Activated CD8-positive, alpha-beta T cell treated with anti-CD3 and anti-CD28 coated beads, Interleukin-2, amount 10 ng/mL, durations not matched to agents 7 days and 5 days (primary cell): ENCODE measurements around the gene EXOC6B. TPM values are rescaled to one million over a fixed set of nuclear protein-coding genes. Genes with fewer than 3 reads are reported as not detected.

ENCODE experiments used
- ATAC-seq: fragments of 150-1000 bp; cut with Tn5 transposase; one replicate; pipeline ENCODE4 v1.10.0; 2021; ENCODE audit warnings: moderate library complexity
- CTCF ChIA-PET: fragments of 350-600 bp; sonication (Branson Sonifier 250); formaldehyde crosslinking; loops from one replicate; lab custom pipeline; 2021; ENCODE audit warnings: antibody characterized with exemption; lab: Charles Lee
- POLR2A ChIA-PET: fragments of 350-600 bp; sonication (Branson Sonifier 250); formaldehyde crosslinking; loops from one replicate; lab custom pipeline; 2021; ENCODE audit warnings: antibody characterized with exemption; lab: Charles Lee
- DNase-seq: peaks from one replicate; pipeline ENCODE4 v3.0.0-alpha.2; 2020
- H3K27ac Mint-ChIP-seq: one replicate; pipeline ENCODE4 v1.8.0; 2021; ENCODE audit warnings: mild to moderate bottlenecking, mixed read lengths
- H3K27me3 Mint-ChIP-seq: one replicate; pipeline ENCODE4 v1.8.0; 2021; ENCODE audit warnings: low read depth, mixed read lengths
- H3K36me3 Mint-ChIP-seq: one replicate; pipeline ENCODE4 v1.8.0; 2021; ENCODE audit warnings: low read depth, mixed read lengths
- H3K4me1 Mint-ChIP-seq: one replicate; pipeline ENCODE4 v1.8.0; 2021; ENCODE audit warnings: low read depth, mixed read lengths
- H3K4me3 Mint-ChIP-seq: one replicate; pipeline ENCODE4 v1.8.0; 2021; ENCODE audit warnings: mild to moderate bottlenecking, mixed read lengths
- H3K9me3 Mint-ChIP-seq: one replicate; pipeline ENCODE4 v1.8.0; 2022; ENCODE audit warnings: mixed read lengths; ENCODE audit not compliant: insufficient read depth
- total RNA-seq, 2 experiments: library from RNA; stranded (reverse); gene quantifications; one replicate each; pipeline ENCODE4 v1.2.3, GENCODE V29; 2021

EXOC6B gene
- total RNA-seq, 2 experiments from 2014 or later, result 17.8 to 18.8 TPM

GRCh38 chr2:72155151-72155550, 670.7 kb downstream of the EXOC6B start:
- Mint-ChIP-seq H3K4me1 (peaks cover 3% of the 10 kb centered on the region), H3K27me3 (peaks cover 32% of the 10 kb centered on the region), H3K4me3 (no peak overlapping the region), H3K27ac (no peak overlapping the region), H3K36me3 (no peaks in the 10 kb centered on the region), H3K9me3 (no peaks in the 10 kb centered on the region)
- no peak for ATAC-seq
- ChIA-PET CTCF (interaction anchor here (1.2 kb wide), 1 partner anchor 609 kb away, joined by 4 read pairs; no protein-coding TSS in a partner anchor), POLR2A (no interaction called here)
- DNase-seq, result no peak

DNA sequence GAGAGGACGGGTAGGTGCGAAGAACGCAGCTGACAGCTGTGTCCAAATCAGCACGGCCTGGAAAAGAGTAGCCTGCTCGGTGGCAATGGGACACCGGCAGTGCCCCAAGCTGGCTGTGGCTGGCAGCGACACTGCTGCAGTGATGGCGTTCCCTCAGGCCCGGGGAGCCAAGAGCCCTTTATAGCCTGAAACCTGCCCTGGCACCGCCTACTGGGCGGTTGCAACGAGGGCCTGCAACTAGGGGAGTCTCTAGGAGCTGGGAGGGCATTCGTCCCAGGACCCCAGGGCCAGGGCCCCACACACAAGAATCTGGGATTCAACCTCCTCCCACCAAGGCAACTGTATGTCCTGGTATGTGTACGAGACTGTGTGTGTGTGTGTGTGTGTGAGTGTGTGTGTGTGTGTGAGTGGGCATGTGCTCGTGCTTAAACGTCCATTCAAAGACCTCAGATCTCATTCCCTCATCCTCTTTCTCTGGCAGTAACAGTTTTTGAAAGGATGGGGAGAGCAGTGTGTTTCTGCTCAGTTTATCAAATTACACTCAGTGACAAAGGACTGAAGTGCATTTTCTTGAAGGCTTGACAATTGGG, 671.4 kb downstream of the EXOC6B start:
- H3K27ac Mint-ChIP-seq, result no peak overlapping the region
- H3K4me1 Mint-ChIP-seq, result peaks cover 10% of the 10 kb centered on the region
- no peak overlapping the region for H3K4me3 Mint-ChIP-seq
- ChIA-PET CTCF (interaction anchor here (1.2 kb wide), 2 partner anchors 231 to 608 kb away, joined by 3 to 4 read pairs; no protein-coding TSS in a partner anchor), POLR2A (no interaction called here)
- DNase-seq, result no peak
- H3K9me3 Mint-ChIP-seq, result no peaks in the 10 kb centered on the region
- peaks cover 39% of the 10 kb centered on the region for H3K27me3 Mint-ChIP-seq
- ATAC-seq, result no peak
- H3K36me3 Mint-ChIP-seq, result no peaks in the 10 kb centered on the region

DNA sequence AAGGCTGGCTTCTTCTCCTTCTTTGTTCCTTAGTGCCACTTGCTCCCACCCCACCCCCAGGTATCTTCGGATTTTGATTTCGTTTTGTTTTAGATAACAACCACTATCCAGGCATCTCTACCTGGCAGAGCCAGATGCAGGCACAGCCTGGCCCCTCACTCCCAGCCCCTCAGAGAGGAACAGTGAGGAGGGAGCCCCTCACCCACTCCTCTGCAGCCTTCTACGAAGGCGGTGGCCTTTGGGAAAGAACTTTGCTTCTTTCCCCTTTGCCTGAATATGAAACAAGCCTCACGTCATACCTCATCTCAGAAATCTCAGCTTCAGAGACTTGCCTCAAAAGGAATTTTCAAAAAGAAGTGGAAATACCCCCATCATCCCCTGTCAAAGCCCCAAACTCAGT, 671.9 kb downstream of the EXOC6B start:
- ChIA-PET POLR2A (no interaction called here), CTCF (interaction anchor here (1.2 kb wide), 2 partner anchors 230 to 608 kb away, joined by 3 to 4 read pairs; no protein-coding TSS in a partner anchor)
- Mint-ChIP-seq H3K27ac (no peak overlapping the region), H3K9me3 (no peaks in the 10 kb centered on the region), H3K36me3 (no peaks in the 10 kb centered on the region), H3K4me1 (peaks cover 15% of the 10 kb centered on the region), H3K27me3 (peaks cover 45% of the 10 kb centered on the region), H3K4me3 (no peak overlapping the region)
- no peak for ATAC-seq
- no peak for DNase-seq

GRCh38 chr2:72153026-72153791, 672.6 kb downstream of the EXOC6B start:
- Mint-ChIP-seq H3K9me3 (no peaks in the 10 kb centered on the region), H3K27ac (no peak overlapping the region), H3K4me3 (no peak overlapping the region), H3K27me3 (peaks cover 48% of the 10 kb centered on the region), H3K36me3 (no peaks in the 10 kb centered on the region), H3K4me1 (peaks cover 18% of the 10 kb centered on the region)
- ATAC-seq (no peak), DNase-seq (no peak)
- ChIA-PET POLR2A (no interaction called here), CTCF (interaction anchor here (1.2 to 1.7 kb wide), 2 partner anchors 229 to 230 kb away, joined by 3 to 7 read pairs; no protein-coding TSS in a partner anchor)

DNA sequence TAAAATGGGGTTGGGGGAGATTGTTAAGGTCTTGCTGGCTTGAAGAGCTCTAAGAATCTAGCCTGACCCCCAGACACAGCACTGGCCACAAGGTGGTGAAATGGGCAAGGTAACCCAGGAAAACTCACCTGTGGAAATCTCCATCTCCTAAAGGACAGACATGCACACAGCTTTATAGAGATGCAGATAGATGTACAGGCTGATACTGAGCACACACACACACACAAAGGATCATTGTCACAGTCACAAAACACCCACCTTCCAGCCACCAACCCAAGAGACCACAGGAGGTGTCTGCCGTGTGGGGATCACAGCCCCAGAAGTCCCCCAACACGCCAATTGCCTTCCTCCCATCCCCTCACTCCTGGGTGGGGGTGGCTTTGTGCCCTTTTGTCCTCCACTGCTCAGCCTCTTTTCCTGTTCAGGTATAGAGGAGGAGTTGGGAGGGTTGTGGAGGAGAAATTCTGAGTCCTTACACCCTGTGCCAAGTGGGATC, 674.9 kb downstream of the EXOC6B start:
- H3K27ac Mint-ChIP-seq, result no peak overlapping the region
- ATAC-seq (no peak), DNase-seq (no peak)
- ChIA-PET CTCF (interaction anchor here (1.1 to 3.9 kb wide), 7 partner anchors 227 to 625 kb away, joined by 3 to 35 read pairs (median 5); no protein-coding TSS in a partner anchor), POLR2A (no interaction called here)
- H3K27me3 Mint-ChIP-seq, result peaks cover 58% of the 10 kb centered on the region
- H3K9me3 Mint-ChIP-seq, result no peaks in the 10 kb centered on the region
- H3K4me3 Mint-ChIP-seq, result no peak overlapping the region
- peaks cover 30% of the 10 kb centered on the region for H3K4me1 Mint-ChIP-seq
- H3K36me3 Mint-ChIP-seq, result peaks cover 7% of the 10 kb centered on the region

DNA sequence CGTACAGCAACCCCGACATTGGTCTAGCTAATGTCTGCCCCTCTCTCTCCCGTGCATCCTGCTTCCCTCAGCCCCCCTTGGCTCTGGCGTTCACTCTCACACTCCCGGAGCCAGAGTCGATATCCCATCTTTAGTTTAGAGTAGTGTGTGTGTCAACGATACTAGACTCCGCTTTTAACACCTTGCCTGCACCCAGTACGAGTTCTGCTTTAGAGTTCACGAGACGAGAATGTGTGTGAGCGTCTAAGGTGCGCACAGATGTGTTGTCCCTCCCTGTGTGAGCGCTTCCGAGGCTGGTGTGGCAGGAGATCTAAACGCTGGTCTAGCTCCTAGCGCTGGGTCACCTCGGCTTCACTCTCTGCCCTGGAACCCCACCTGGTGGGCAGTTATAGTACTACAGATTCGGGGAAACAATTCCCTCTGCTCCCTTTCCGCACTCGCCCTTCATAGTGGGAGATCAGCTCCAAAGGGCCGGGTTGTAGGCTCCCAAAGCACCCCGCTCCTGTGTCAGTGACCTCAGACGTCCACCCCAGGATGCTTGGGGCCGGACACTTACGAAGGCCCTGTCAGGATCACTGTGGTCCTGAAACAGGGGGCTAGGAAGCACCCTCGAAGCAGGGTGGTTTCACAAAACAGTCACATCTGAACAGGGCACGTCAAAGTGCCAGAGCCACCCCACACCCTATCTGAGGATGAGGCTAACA, 675.5 kb downstream of the EXOC6B start:
- ATAC-seq, result peak; percentile 63
- H3K27me3 Mint-ChIP-seq, result peaks cover 63% of the 10 kb centered on the region

GRCh38 chr2:72149556-72150156, 676.2 kb downstream of the EXOC6B start:
- peaks cover 67% of the 10 kb centered on the region for H3K27me3 Mint-ChIP-seq
- no peak for DNase-seq
- POLR2A ChIA-PET, result no interaction called here
- H3K4me3 Mint-ChIP-seq, result peak overlapping the region; percentile 29
- no peak overlapping the region for H3K27ac Mint-ChIP-seq
- no peaks in the 10 kb centered on the region for H3K9me3 Mint-ChIP-seq
- CTCF ChIA-PET, result interaction anchor here (0.6 to 3.9 kb wide), 12 partner anchors 10 to 850 kb away, joined by 3 to 35 read pairs (median 4); no protein-coding TSS in a partner anchor
- H3K4me1 Mint-ChIP-seq, result peaks cover 38% of the 10 kb centered on the region
- no peak for ATAC-seq
- peaks cover 7% of the 10 kb centered on the region for H3K36me3 Mint-ChIP-seq

More for the DNA sequence above, 675.5 kb downstream of the EXOC6B start:
- ChIA-PET CTCF (interaction anchor here (0.6 to 3.9 kb wide), 12 partner anchors 10 to 850 kb away, joined by 3 to 35 read pairs (median 4); no protein-coding TSS in a partner anchor), POLR2A (no interaction called here)
- Mint-ChIP-seq H3K4me1 (peaks cover 35% of the 10 kb centered on the region), H3K27ac (no peak overlapping the region), H3K36me3 (peaks cover 7% of the 10 kb centered on the region), H3K9me3 (no peaks in the 10 kb centered on the region), H3K4me3 (peak overlapping the region; percentile 29)
- peak; percentile 71 for DNase-seq

- Mint-ChIP-seq H3K4me3 (peak overlapping the region; percentile 35), H3K36me3 (peaks cover 7% of the 10 kb centered on the region), H3K27me3 (peaks cover 69% of the 10 kb centered on the region), H3K9me3 (no peaks in the 10 kb centered on the region), H3K4me1 (peaks cover 38% of the 10 kb centered on the region), H3K27ac (peak overlapping the region; percentile 37)
- POLR2A ChIA-PET, result no interaction called here
- peak; percentile 24 for ATAC-seq
- CTCF ChIA-PET, result interaction anchor here (1.3 to 3.9 kb wide), 2 partner anchors 199 to 225 kb away, joined by 5 to 35 read pairs; no protein-coding TSS in a partner anchor
- DNase-seq, result peak; percentile 35
Observed at GRCh38 chr2:72148837-72149555, 676.8 kb downstream of the EXOC6B start.

- ChIA-PET POLR2A (no interaction called here), CTCF (interaction anchor here (3.9 kb wide), 1 partner anchor 225 kb away, joined by 35 read pairs; no protein-coding TSS in a partner anchor)
- Mint-ChIP-seq H3K36me3 (peaks cover 7% of the 10 kb centered on the region), H3K27ac (peak overlapping the region; percentile 50), H3K27me3 (peaks cover 75% of the 10 kb centered on the region), H3K9me3 (no peaks in the 10 kb centered on the region), H3K4me1 (peaks cover 38% of the 10 kb centered on the region), H3K4me3 (peak overlapping the region; percentile 35)
- DNase-seq, result no peak
- no peak for ATAC-seq
Observed at GRCh38 chr2:72148003-72148836, 677.6 kb downstream of the EXOC6B start.
